GM12873 (cell line): ENCODE measurements around the gene FOXO6.

Source experiments
- TF ChIP-seq, protein P1 (sequence below): IDR thresholded peaks from 2 replicates; pipeline ENCODE4 v1.5.1; 2012; ENCODE audit warnings: low read depth, mild to moderate bottlenecking, moderate library complexity, low read length, control low read depth; ENCODE audit not compliant: insufficient read depth; ENCODE audit errors: missing control alignments

FOXO6 gene

GRCh38 chr1:41322835-41323234, 38.4 kb upstream of the FOXO6 start:
- TF ChIP-seq, protein P1, sequence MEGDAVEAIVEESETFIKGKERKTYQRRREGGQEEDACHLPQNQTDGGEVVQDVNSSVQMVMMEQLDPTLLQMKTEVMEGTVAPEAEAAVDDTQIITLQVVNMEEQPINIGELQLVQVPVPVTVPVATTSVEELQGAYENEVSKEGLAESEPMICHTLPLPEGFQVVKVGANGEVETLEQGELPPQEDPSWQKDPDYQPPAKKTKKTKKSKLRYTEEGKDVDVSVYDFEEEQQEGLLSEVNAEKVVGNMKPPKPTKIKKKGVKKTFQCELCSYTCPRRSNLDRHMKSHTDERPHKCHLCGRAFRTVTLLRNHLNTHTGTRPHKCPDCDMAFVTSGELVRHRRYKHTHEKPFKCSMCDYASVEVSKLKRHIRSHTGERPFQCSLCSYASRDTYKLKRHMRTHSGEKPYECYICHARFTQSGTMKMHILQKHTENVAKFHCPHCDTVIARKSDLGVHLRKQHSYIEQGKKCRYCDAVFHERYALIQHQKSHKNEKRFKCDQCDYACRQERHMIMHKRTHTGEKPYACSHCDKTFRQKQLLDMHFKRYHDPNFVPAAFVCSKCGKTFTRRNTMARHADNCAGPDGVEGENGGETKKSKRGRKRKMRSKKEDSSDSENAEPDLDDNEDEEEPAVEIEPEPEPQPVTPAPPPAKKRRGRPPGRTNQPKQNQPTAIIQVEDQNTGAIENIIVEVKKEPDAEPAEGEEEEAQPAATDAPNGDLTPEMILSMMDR, result peak; percentile 69

GRCh38 chr1:41323243-41323642, 38.0 kb upstream of the FOXO6 start:
- TF ChIP-seq, protein P1, result no peak

- TF ChIP-seq, protein P1, result no peak
These were observed 35.4 kb upstream of the FOXO6 start for GRCh38 chr1:41325801-41326200.

GRCh38 chr1:41327383-41327999, 33.7 kb upstream of the FOXO6 start:
- TF ChIP-seq, protein P1, result no peak

DNA sequence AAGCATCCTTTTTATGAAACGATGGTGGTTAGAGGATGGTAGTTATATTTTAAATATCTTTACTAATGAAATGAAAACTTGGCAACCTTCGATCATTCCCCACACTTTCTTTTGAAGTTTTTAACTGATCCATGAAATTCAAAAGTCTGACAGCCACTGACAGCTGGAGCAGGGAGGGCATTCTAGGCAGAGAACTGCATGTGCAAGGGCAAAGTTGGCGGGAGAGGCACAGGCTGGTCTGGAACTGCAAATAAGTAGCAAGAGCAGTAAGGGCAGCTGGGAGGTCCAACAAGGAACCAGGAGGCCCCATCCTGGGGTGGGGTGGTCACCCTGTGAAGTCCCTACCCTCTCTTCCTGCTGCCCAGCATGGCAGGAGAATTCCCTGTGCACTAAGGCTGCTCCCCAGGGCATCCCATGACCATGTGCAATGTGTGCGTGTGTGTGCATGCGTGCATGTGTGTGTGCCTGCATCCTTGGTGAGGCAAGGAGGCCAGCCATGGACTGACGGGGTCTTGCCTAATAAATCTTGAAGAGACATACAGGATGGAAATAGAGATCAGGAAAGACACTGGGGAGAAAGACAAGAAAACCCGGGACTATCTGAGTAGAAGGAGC, 33.1 kb upstream of the FOXO6 start:
- TF ChIP-seq, protein P1, result no peak

DNA sequence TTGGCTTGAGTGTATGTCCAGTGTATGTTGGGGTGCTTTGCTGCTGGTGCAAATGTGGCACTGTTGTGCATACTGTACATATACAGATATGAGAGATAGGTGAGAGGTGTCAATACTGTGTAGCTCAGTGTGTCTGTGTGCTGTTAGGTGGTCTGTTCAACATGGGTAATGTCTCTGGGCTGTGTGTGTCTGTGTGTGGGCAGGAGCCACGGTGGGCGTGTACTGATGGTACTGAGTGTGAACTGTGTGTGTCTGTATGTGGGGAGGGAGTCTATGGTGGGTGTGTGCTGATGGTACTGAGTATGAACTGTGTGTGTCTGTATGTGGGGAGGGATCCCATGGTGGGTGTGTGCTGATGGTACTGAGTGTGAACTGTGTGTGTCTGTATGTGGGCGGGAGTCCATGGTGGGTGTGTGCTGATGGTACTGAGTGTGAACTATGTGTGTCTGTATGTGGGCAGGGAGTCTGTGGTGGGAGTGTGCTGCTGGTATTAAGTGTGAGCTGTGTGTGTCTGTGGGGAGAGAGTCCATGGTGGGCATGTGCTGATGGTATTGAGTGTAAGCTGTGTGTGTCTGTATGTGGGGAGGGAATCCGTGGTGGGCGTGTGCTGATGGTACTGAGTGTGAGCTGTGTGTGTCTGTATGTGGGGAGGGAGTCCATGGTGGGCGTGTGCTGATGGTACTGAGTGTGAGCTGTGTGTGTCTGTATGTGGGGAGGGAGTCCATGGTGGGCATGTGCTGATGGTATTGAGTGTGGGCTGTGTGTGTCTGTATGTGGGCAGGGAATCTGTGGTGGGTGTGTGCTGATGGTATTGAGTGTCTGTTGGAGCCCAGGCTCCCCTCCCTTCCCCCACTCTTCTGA, 32.2 kb upstream of the FOXO6 start:
- TF ChIP-seq, protein P1, result no peak

- TF ChIP-seq, protein P1, result no peak
These were observed 31.3 kb upstream of the FOXO6 start for GRCh38 chr1:41329662-41330587.
